Coronary artery (tissue), 2 donors: ENCODE results near the gene PON1.

ENCODE experiments used
- DNase-seq: peaks from one replicate; pipeline ENCODE4 v3.0.0-alpha.2; 2017; ENCODE audit warnings: low spot score
- H3K27ac ChIP-seq, 2 donors: fragments of 200-600 bp; sonication (generic); one replicate each; pipeline ENCODE4 v1.5.1; 2016 to 2019
- H3K4me3 ChIP-seq: fragments of 200-600 bp; sonication (generic); 2 replicates; pipeline ENCODE4 v1.5.1; 2016; ENCODE audit warnings: mild to moderate bottlenecking, moderate library complexity
- TF ChIP-seq, protein P1 (sequence below): fragments of 200-600 bp; sonication (generic); IDR thresholded peaks from one replicate; pipeline ENCODE4 v1.5.1; 2019; ENCODE audit warnings: antibody characterized with exemption

PON1 gene

DNA sequence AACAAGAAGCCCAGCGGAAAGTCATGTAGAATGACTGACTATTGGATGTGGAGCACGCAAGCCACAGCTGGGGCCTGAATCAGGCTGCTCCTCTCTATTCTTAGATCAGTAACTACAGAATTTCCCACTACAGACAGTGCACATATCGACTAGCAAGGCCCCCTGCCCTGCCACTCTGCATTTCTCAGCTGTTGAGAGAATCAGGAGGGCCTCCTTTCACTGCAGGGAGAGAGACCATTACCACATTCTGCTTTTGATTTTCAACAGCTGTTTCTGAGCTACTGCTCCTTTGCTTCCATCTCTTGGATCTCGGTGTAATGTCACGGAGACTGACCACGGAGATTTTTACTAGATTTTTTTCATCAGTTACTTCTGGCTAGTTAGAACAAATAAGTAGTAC is 73.8 kb downstream of the PON1 start:
- TF ChIP-seq, protein P1, sequence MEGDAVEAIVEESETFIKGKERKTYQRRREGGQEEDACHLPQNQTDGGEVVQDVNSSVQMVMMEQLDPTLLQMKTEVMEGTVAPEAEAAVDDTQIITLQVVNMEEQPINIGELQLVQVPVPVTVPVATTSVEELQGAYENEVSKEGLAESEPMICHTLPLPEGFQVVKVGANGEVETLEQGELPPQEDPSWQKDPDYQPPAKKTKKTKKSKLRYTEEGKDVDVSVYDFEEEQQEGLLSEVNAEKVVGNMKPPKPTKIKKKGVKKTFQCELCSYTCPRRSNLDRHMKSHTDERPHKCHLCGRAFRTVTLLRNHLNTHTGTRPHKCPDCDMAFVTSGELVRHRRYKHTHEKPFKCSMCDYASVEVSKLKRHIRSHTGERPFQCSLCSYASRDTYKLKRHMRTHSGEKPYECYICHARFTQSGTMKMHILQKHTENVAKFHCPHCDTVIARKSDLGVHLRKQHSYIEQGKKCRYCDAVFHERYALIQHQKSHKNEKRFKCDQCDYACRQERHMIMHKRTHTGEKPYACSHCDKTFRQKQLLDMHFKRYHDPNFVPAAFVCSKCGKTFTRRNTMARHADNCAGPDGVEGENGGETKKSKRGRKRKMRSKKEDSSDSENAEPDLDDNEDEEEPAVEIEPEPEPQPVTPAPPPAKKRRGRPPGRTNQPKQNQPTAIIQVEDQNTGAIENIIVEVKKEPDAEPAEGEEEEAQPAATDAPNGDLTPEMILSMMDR: no peak
- DNase-seq: no peak
- H3K27ac ChIP-seq: no peak overlapping the region
- no peak overlapping the region for H3K4me3 ChIP-seq
